Effector CD8-positive, alpha-beta T cell (primary cell): ENCODE measurements around the gene COX7A2.

ENCODE experiments used
- DNase-seq: peaks from one replicate; lab custom pipeline; 2025; lab: John Stamatoyannopoulos, UW

Gene COX7A2

GRCh38 chr6:75220357-75220756 is 23.2 kb downstream of the COX7A2 start:
- no peak for DNase-seq

- no peak for DNase-seq
These were observed 24.3 kb downstream of the COX7A2 start for GRCh38 chr6:75219263-75219662.

- DNase-seq, result no peak
These were observed 26.4 kb downstream of the COX7A2 start for GRCh38 chr6:75217193-75217592.

- DNase-seq, result no peak
These were observed 28.3 kb downstream of the COX7A2 start for GRCh38 chr6:75215291-75215690.

GRCh38 chr6:75213732-75214131 is 29.9 kb downstream of the COX7A2 start:
- no peak for DNase-seq

- DNase-seq, result no peak
These were observed 30.5 kb downstream of the COX7A2 start for GRCh38 chr6:75213112-75213511.

GRCh38 chr6:75211920-75212590 is 31.5 kb downstream of the COX7A2 start:
- no peak for DNase-seq

- peak; percentile 25 for DNase-seq
These were observed 32.5 kb downstream of the COX7A2 start for GRCh38 chr6:75210885-75211739.

GRCh38 chr6:75209184-75209723 is 34.3 kb downstream of the COX7A2 start:
- DNase-seq, result no peak

GRCh38 chr6:75208298-75209183 is 35.1 kb downstream of the COX7A2 start:
- DNase-seq, result peak; percentile 69

GRCh38 chr6:75206576-75207342 is 36.8 kb downstream of the COX7A2 start:
- no peak for DNase-seq

GRCh38 chr6:75205776-75206575 is 37.6 kb downstream of the COX7A2 start, which contains the start of gene COL12A1:
TSS of gene COL12A1 (minus strand) at chr6:75206053. CDS start at chr6:75202792, 3,261 bp downstream.
- DNase-seq, result no peak

- no peak for DNase-seq
These were observed 38.4 kb downstream of the COX7A2 start for GRCh38 chr6:75204959-75205775.

- DNase-seq, result no peak
These were observed 39.2 kb downstream of the COX7A2 start for GRCh38 chr6:75204217-75204958.

GRCh38 chr6:75203721-75204120 is 39.9 kb downstream of the COX7A2 start:
- DNase-seq, result no peak

GRCh38 chr6:75202676-75203131 is 40.9 kb downstream of the COX7A2 start:
- DNase-seq, result no peak

GRCh38 chr6:75201901-75202672 is 41.5 kb downstream of the COX7A2 start:
- no peak for DNase-seq

GRCh38 chr6:75201021-75201420 is 42.6 kb downstream of the COX7A2 start:
- no peak for DNase-seq
